ENCODE data around the gene KMO.

- TF ChIP-seq CTCF (IDR thresholded peaks at IDR 0.05; ENCODE audit: insufficient read depth, low read depth, low read length) (no peak), EZH2 (IDR thresholded peaks at IDR 0.05; ENCODE audit: insufficient read depth, low read length) (no peak)
Measured at GRCh38 chr1:241542199-241542907, 10.2 kb downstream of the KMO start.

Measured in astrocyte (in vitro differentiated cells and primary cell).